K562 (cell line): ENCODE data around the gene BBS1. TPM values are rescaled to one million over a fixed set of nuclear protein-coding genes. Genes with fewer than 3 reads are reported as not detected.

Experiments used
- ATAC-seq: fragments of 200-7000 bp; cut with Tn5 transposase; 3 replicates; pipeline ENCODE4 v1.9.1; 2020; ENCODE audit warnings: moderate library complexity
- BruUV-seq: library from RNA; stranded (reverse); fragments of 400-500 nt; replicated peaks from 2 replicates; lab custom pipeline; 2021; lab: Mats Ljungman, UMichigan
- CTCF ChIA-PET: fragments of 300-600 bp; formaldehyde crosslinking; extraction: SDS; loops from one replicate; lab custom pipeline; 2021; ENCODE audit warnings: low intra/inter-chr PET ratio; lab: Yijun Ruan, JAX
- POLR2A ChIA-PET: fragments of 300-600, 350-650 bp; sonication (Branson Sonifier 250); formaldehyde crosslinking; extraction: SDS; loops from one replicate; lab custom pipeline; 2021; ENCODE audit warnings: antibody characterized with exemption, inconsistent platforms; lab: Yijun Ruan, JAX
- DNase-seq, 4 experiments: peaks; one replicate each; pipeline versions ENCODE4 v3.0.0 to v3.0.0-alpha.2; 2011 to 2018; ENCODE audit warnings: low spot score in 3 of 4, mixed read lengths in 3 of 4; ENCODE audit errors: extremely low read depth in 1 of 4
- FAIRE-seq: peaks from 2 replicates; lab custom pipeline; 2011; peaks lifted over from hg19 to GRCh38; lab: Jason Lieb, UNC
- H2AFZ ChIP-seq: 2 replicates; pipeline ENCODE4 v1.6.0; 2011; ENCODE audit warnings: low read depth, low read length, control low read depth, inconsistent platforms
- H3K27ac ChIP-seq: fragments of 200-600 bp; 3 replicates; pipeline ENCODE4 v1.8.0; 2011; ENCODE audit warnings: low read depth, mild to moderate bottlenecking, control low read depth, inconsistent platforms, low read length, moderate library complexity, mixed read lengths; ENCODE audit errors: extremely low read depth
- H3K27me3 ChIP-seq, 2 experiments: fragments of 300-600 bp in 1 of 2; 2 replicates in 1 of 2; 3 replicates in 1 of 2; pipeline versions ENCODE4 v1.6.0 to v1.8.0; 2011; ENCODE audit warnings: inconsistent platforms in 2 of 2, low read length in 2 of 2, mild to moderate bottlenecking in 1 of 2, mixed read lengths in 1 of 2, moderate library complexity in 1 of 2; ENCODE audit not compliant: control insufficient read depth in 2 of 2, insufficient read depth in 2 of 2
- H3K36me3 ChIP-seq: fragments of 300-600 bp; 3 replicates; pipeline ENCODE4 v1.8.0; 2011; ENCODE audit warnings: mild to moderate bottlenecking, low read length, inconsistent platforms; ENCODE audit not compliant: control insufficient read depth, insufficient read depth
- H3K4me1 ChIP-seq, 2 experiments: fragments of 200-600 bp in 1 of 2; replicated peaks in 1 of 2; 2 replicates in 1 of 2; 3 replicates in 1 of 2; pipeline versions ENCODE4 v1.5.1 to v1.8.0; 2011; ENCODE audit warnings: inconsistent platforms in 2 of 2, low read length in 2 of 2, mild to moderate bottlenecking in 1 of 2, mixed read lengths in 1 of 2, moderate library complexity in 1 of 2; ENCODE audit not compliant: control insufficient read depth in 2 of 2, insufficient read depth in 2 of 2
- H3K4me2 ChIP-seq: 2 replicates; pipeline ENCODE4 v1.6.1; 2011; ENCODE audit warnings: low read length, control low read depth, inconsistent platforms, mixed read lengths; ENCODE audit not compliant: insufficient read depth
- H3K4me3 ChIP-seq: fragments of 200-600 bp; sonication (generic), shearing (Covaris generic); 2 replicates; pipeline ENCODE4 v1.5.1; 2016; ENCODE audit warnings: control low read depth, inconsistent platforms
- H3K79me2 ChIP-seq: fragments of 200-600 bp; 3 replicates; pipeline ENCODE4 v1.8.0; 2011; ENCODE audit warnings: low read length, inconsistent platforms; ENCODE audit not compliant: control insufficient read depth, insufficient read depth
- H3K9ac ChIP-seq, 2 experiments: 2 replicates each; pipeline versions ENCODE4 v1.6.0 to v1.6.1; 2011; ENCODE audit warnings: low read depth in 2 of 2, low read length in 2 of 2, control low read depth in 1 of 2, inconsistent platforms in 1 of 2, mild to moderate bottlenecking in 1 of 2, mixed read lengths in 1 of 2; ENCODE audit not compliant: insufficient read depth in 1 of 2
- H3K9me1 ChIP-seq: one replicate; pipeline ENCODE4 v1.6.0; 2011; ENCODE audit warnings: inconsistent platforms, mild to moderate bottlenecking, low read length, moderate library complexity; ENCODE audit not compliant: control insufficient read depth, insufficient read depth
- H3K9me3 ChIP-seq: replicated peaks from 2 replicates; pipeline ENCODE4 v1.5.1; 2011; ENCODE audit warnings: low read depth, low read length, inconsistent platforms; ENCODE audit not compliant: control insufficient read depth, insufficient read depth
- H4K20me1 ChIP-seq: replicated peaks from 2 replicates; pipeline ENCODE4 v1.6.1; 2011; ENCODE audit warnings: low read length, inconsistent platforms, mixed read lengths; ENCODE audit not compliant: control insufficient read depth, insufficient read depth
- GTF2F1 ChIP-seq: IDR thresholded peaks from 2 replicates; pipeline ENCODE4 v1.6.1; 2011; ENCODE audit warnings: low read depth, low read length, improper control_type of control experiment
- KDM4B ChIP-seq, 2 experiments: fragments of 450-650 bp in 1 of 2; sonication (generic) in 1 of 2; IDR thresholded peaks; 2 replicates each; pipeline ENCODE4 v1.6.1; 2016 to 2017; ENCODE audit warnings: borderline replicate concordance in 2 of 2, antibody characterized with exemption in 1 of 2, low read depth in 1 of 2, mild to moderate bottlenecking in 1 of 2
- NKRF ChIP-seq: fragments of 450-650 bp; IDR thresholded peaks from 2 replicates; pipeline ENCODE4 v1.6.1; 2016; ENCODE audit warnings: borderline replicate concordance
- POLR2G ChIP-seq: fragments of 200-400 bp; formaldehyde crosslinking; IDR thresholded peaks from 2 replicates; pipeline ENCODE4 v1.6.1; 2017; ENCODE audit warnings: low read depth, mild to moderate bottlenecking, antibody characterized with exemption, low read length, moderate library complexity
- STAG1 ChIP-seq: sonication (generic); formaldehyde crosslinking; IDR thresholded peaks from 2 replicates; pipeline ENCODE4 v1.5.0; 2020; ENCODE audit warnings: missing genetic modification reagents, borderline replicate concordance
- UBTF ChIP-seq, 2 experiments: IDR thresholded peaks; 2 replicates each; pipeline ENCODE4 v1.6.1; 2012; ENCODE audit warnings: improper control_type of control experiment in 2 of 2, low read depth in 2 of 2, low read length in 2 of 2, borderline replicate concordance in 1 of 2
- ZKSCAN8 ChIP-seq: fragments of 200-800 bp; sonication (Bioruptor generic); IDR thresholded peaks from 2 replicates; pipeline ENCODE4 v1.6.1; 2016; ENCODE audit warnings: missing genetic modification characterization, missing compliant biosample characterization
- ZNF217 ChIP-seq: sonication (generic); formaldehyde crosslinking; IDR thresholded peaks from 2 replicates; pipeline ENCODE4 v1.8.0; 2022; ENCODE audit warnings: mild to moderate bottlenecking, missing genetic modification reagents
- ZNF77 ChIP-seq: fragments of 250-450 bp; sonication (Bioruptor Pico); IDR thresholded peaks from 2 replicates; pipeline ENCODE4 v1.5.0; 2020
- WGBS: fragments of 100-300 bp; shearing (Covaris generic); methylation state at CpG from one replicate; pipeline ENCODE4 v1.1.6; 2016; ENCODE audit warnings: low coverage, mixed read lengths; ENCODE audit not compliant: insufficient coverage; ENCODE audit errors: missing lambda C conversion rate; 5-methylcytosine and 5-hydroxymethylcytosine counted together
- in situ Hi-C: fragments of 300-500 bp; cut with MboI; formaldehyde crosslinking; loops from 4 replicates; pipeline ENCODE4 v1.15.0; 2018; ENCODE audit warnings: inconsistent platforms, mixed read lengths
- intact Hi-C: fragments of 100-400 bp; cut with micrococcal nuclease; formaldehyde crosslinking; loops from 2 replicates; pipeline ENCODE4 v1.14.2; 2022
- polyA plus RNA-seq, 8 experiments: library from polyadenylated mRNA; depleted of rRNA in 4 of 8; stranded (reverse) in 5 of 8; unstranded in 3 of 8; fragments of >200 nt; fragmentation: Nextera tagmentation in 2 of 8; fragmentation: Illumina TruSeq in 1 of 8; extraction: Ambion mirVana in 2 of 8; extraction: Trizol in 1 of 8; gene quantifications; 2 replicates each; pipeline versions ENCODE4 v1.2.1 to v1.2.3, GENCODE V29; 2011 to 2014; ENCODE audit warnings: inconsistent platforms in 1 of 8, missing spikeins in 1 of 8
- total RNA-seq, 7 experiments: library from RNA; depleted of rRNA in 6 of 7; stranded (reverse); fragments of >200 nt in 6 of 7; fragmentation: Illumina TruSeq in 2 of 7; extraction: Trizol in 2 of 7; gene quantifications; 2 replicates each; pipeline versions ENCODE4 v1.2.1 to v1.2.3, GENCODE V29; 2011 to 2021; ENCODE audit warnings: low replicate concordance in 1 of 7
- TF ChIP-seq, protein P1 (sequence below): sonication (generic); formaldehyde crosslinking; IDR thresholded peaks from 2 replicates; pipeline ENCODE4 v1.5.0; 2020; ENCODE audit warnings: missing genetic modification reagents

Gene BBS1
- total and polyA plus RNA-seq, 9 of the 15 experiments (the other 6 are each of a cell fraction or from before 2014, with no cell fraction given) = 9.0 to 19.8 (median 12.1) TPM

DNA sequence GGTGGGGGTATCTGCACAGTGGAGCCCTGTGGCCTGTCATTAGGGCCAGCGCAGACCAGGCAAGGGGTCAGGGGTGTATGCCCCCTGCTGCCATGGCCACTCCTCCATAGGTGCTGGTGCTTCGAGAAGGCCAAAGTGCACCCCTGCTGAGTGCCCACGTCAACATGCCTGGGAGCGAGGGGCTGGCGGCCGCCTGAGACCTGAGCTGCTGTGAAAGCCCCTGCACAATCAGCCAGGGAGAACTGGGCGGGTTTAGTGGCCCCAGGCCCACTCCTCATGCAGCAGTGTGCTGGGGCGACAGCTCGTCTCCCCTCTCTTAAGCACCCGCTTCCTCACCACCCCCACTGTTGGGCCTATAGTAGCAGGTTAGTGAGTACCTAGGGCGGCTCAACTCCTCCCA lies 21.4 kb downstream of the BBS1 start:
- Histone ChIP-seq H3K9me3 (no peaks in the 10 kb centered on the region), H3K9me1 (no peaks in the 10 kb centered on the region), H3K27me3 (no peaks in the 10 kb centered on the region), H3K4me3 (no peak overlapping the region), H2AFZ (no peak overlapping the region), H3K4me2 (no peak overlapping the region), H3K27ac (no peak overlapping the region), H3K9ac (peak overlapping the region in 1 of 2 experiments; percentile 47; a peak in 1 of 4 replicates), H3K4me1 (peaks cover 0 to 9% of the 10 kb centered on the region in 2 experiments; a peak in 1 of 5 replicates), H3K36me3 (no peaks in the 10 kb centered on the region), H4K20me1 (no peaks in the 10 kb centered on the region), H3K79me2 (no peaks in the 10 kb centered on the region)
- DNase-seq = no peak
- intact Hi-C loops (no loop called here), in situ Hi-C loops (no loop called here)
- WGBS = 67% methylated on average over 7 of the region's 11 CpGs
- peak; percentile 36; the same call in 1 of the 2 replicates for TF ChIP-seq POLR2G
- no peak for TF ChIP-seq KDM4B (IDR thresholded peaks at IDR 0.05; ENCODE audit: borderline replicate concordance in 2 of 2, low read depth in 1 of 2)
- no peak for ATAC-seq
- no TSS peak for BruUV-seq
- POLR2A ChIA-PET = interaction anchor here (0.6 to 3.0 kb wide), 5 partner anchors 11 to 308 kb away, joined by 3 to 12 read pairs (median 4); partner anchors contain the start of gene ZDHHC24
- CTCF ChIA-PET = no interaction called here
- FAIRE-seq = no peak

- H3K27me3 ChIP-seq = no peaks in the 10 kb centered on the region
- intact Hi-C loops (no loop called here), in situ Hi-C loops (no loop called here)
- ChIA-PET CTCF (no interaction called here), POLR2A (interaction anchor here (0.6 to 3.0 kb wide), 6 partner anchors 10 to 307 kb away, joined by 3 to 12 read pairs (median 4); partner anchors contain the start of gene ZDHHC24)
- H3K9ac ChIP-seq = no peak overlapping the region
- ATAC-seq (no peak), DNase-seq (no peak), FAIRE-seq (no peak)
- peaks cover 0 to 9% of the 10 kb centered on the region in 2 experiments; a peak in 1 of 5 replicates for H3K4me1 ChIP-seq
- no peak overlapping the region for H3K4me3 ChIP-seq
- no peaks in the 10 kb centered on the region for H3K9me1 ChIP-seq
- H4K20me1 ChIP-seq = no peaks in the 10 kb centered on the region
- H2AFZ ChIP-seq = no peak overlapping the region
- H3K4me2 ChIP-seq = no peak overlapping the region
- no TSS peak for BruUV-seq
- H3K79me2 ChIP-seq = no peaks in the 10 kb centered on the region
- no peak overlapping the region for H3K27ac ChIP-seq
- no peaks in the 10 kb centered on the region for H3K36me3 ChIP-seq
- H3K9me3 ChIP-seq = no peaks in the 10 kb centered on the region
- 41% methylated on average over 6 of the region's 6 CpGs for WGBS
- no peak for TF ChIP-seq ZNF217 (CRISPR knock-in tag)
- TF ChIP-seq, protein P1, sequence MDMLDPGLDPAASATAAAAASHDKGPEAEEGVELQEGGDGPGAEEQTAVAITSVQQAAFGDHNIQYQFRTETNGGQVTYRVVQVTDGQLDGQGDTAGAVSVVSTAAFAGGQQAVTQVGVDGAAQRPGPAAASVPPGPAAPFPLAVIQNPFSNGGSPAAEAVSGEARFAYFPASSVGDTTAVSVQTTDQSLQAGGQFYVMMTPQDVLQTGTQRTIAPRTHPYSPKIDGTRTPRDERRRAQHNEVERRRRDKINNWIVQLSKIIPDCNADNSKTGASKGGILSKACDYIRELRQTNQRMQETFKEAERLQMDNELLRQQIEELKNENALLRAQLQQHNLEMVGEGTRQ (CRISPR knock-in tag) = no peak
- no peak for TF ChIP-seq STAG1
- TF ChIP-seq UBTF (IDR thresholded peaks at IDR 0.05; ENCODE audit: borderline replicate concordance in 1 of 2, low read depth in 2 of 2, low read length in 2 of 2) = no peak
- TF ChIP-seq NKRF = no peak
- no peak for TF ChIP-seq GTF2F1
- TF ChIP-seq ZNF77 (CRISPR knock-in tag) = no peak
- TF ChIP-seq ZKSCAN8 (CRISPR knock-in tag) = no peak
These were observed 22.3 kb downstream of the BBS1 start for GRCh38 chr11:66532784-66533183.
